Fibroblast of mammary gland (primary cell): Measurements from ENCODE around the gene NFIA.

Experiments used
- DNase-seq: peaks from one replicate; pipeline ENCODE4 v3.0.0-alpha.2; 2010; ENCODE audit warnings: low read depth
- H3K4me3 ChIP-seq: 2 replicates; pipeline ENCODE4 v1.5.1; 2011; ENCODE audit warnings: low read depth, mild to moderate bottlenecking, low read length, moderate library complexity; ENCODE audit not compliant: control insufficient read depth
- CTCF ChIP-seq: conservative IDR thresholded peaks from 2 replicates; pipeline ENCODE4 v1.5.1; 2011; ENCODE audit warnings: low read depth, low read length, inconsistent platforms; ENCODE audit not compliant: control insufficient read depth, insufficient read depth

NFIA gene

GRCh38 chr1:61193808-61194207 lies 111.4 kb downstream of the NFIA start:
- no peak overlapping the region for H3K4me3 ChIP-seq
- DNase-seq: no peak
- no peak for TF ChIP-seq CTCF

GRCh38 chr1:61198554-61198953 lies 116.2 kb downstream of the NFIA start:
- DNase-seq: no peak
- no peak overlapping the region for H3K4me3 ChIP-seq
- no peak for TF ChIP-seq CTCF

- no peak for TF ChIP-seq CTCF
- no peak overlapping the region for H3K4me3 ChIP-seq
- no peak for DNase-seq
Measured at GRCh38 chr1:61201035-61201434, 118.7 kb downstream of the NFIA start.

- no peak for TF ChIP-seq CTCF
- peak overlapping the region; percentile 30 for H3K4me3 ChIP-seq
- peak; percentile 69 for DNase-seq
Measured at GRCh38 chr1:61202854-61203598, 120.7 kb downstream of the NFIA start.

- no peak for DNase-seq
- H3K4me3 ChIP-seq: no peak overlapping the region
- no peak for TF ChIP-seq CTCF
Measured at GRCh38 chr1:61204528-61204927, 122.2 kb downstream of the NFIA start.

GRCh38 chr1:61207416-61207815 lies 125.1 kb downstream of the NFIA start:
- H3K4me3 ChIP-seq: no peak overlapping the region
- DNase-seq: peak; percentile 9
- TF ChIP-seq CTCF: no peak
